HEK293T (cell line): ENCODE results near the gene ARHGAP6.

Source experiments
- CTCF ChIA-PET: fragments of 350-600 bp; formaldehyde crosslinking; extraction: SDS; loops from one replicate; lab custom pipeline; 2021; ENCODE audit warnings: antibody characterized with exemption, inconsistent platforms; lab: Yijun Ruan, JAX
- POLR2A ChIA-PET: fragments of 350-600 bp; formaldehyde crosslinking; extraction: SDS; loops from one replicate; lab custom pipeline; 2020; ENCODE audit warnings: antibody characterized with exemption, inconsistent platforms; lab: Yijun Ruan, JAX
- DNase-seq: peaks from one replicate; pipeline ENCODE4 v3.0.0; 2012; ENCODE audit warnings: mixed read lengths; ENCODE audit errors: extremely low spot score
- FOXA1 ChIP-seq: fragments of 450-650 bp; IDR thresholded peaks from 2 replicates; pipeline ENCODE4 v1.6.1; 2016; ENCODE audit warnings: mild to moderate bottlenecking

The ARHGAP6 gene

DNA sequence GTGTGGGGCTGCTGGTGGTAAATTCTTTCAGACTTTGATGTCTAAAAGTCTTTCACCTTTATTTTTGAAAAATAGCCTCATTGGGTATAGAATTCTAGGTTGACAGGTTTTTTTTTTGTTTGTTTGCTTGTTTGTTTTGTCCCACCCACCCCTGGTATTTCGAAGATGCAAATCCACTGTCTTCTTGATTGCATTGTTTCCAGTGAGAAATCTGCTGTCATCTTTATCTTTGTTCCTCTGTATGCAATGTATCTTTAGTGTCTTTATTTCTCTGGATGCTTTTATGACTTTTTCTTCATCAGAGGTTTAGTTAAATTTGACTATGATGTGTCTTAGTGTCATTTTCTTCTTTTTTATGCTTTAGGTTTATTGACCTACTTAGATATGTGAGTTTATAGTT lies 575.9 kb downstream of the ARHGAP6 start:
- CTCF ChIA-PET, result no interaction called here

More for the DNA sequence above, 575.9 kb downstream of the ARHGAP6 start:
- no peak for TF ChIP-seq FOXA1
- POLR2A ChIA-PET, result no interaction called here
- DNase-seq, result no peak
